Epithelial cell of prostate (primary cell): ENCODE results near the gene YBX1.
A peak's percentile ranks its signal among the peaks of the same experiment; 100 is the strongest.
"Not testable (repeated sequence)": the region's sequence is repeated elsewhere in the genome, so short reads cannot be mapped to it uniquely, and the experiment has no call there.

ENCODE experiments used
- DNase-seq: peaks from one replicate; pipeline ENCODE4 v3.0.0-alpha.2; 2011; ENCODE audit warnings: low read depth, low spot score
- H3K27ac ChIP-seq: fragments of 450-650 bp; 2 replicates; pipeline ENCODE4 v1.5.1; 2017; ENCODE audit warnings: mild to moderate bottlenecking

The YBX1 gene

DNA sequence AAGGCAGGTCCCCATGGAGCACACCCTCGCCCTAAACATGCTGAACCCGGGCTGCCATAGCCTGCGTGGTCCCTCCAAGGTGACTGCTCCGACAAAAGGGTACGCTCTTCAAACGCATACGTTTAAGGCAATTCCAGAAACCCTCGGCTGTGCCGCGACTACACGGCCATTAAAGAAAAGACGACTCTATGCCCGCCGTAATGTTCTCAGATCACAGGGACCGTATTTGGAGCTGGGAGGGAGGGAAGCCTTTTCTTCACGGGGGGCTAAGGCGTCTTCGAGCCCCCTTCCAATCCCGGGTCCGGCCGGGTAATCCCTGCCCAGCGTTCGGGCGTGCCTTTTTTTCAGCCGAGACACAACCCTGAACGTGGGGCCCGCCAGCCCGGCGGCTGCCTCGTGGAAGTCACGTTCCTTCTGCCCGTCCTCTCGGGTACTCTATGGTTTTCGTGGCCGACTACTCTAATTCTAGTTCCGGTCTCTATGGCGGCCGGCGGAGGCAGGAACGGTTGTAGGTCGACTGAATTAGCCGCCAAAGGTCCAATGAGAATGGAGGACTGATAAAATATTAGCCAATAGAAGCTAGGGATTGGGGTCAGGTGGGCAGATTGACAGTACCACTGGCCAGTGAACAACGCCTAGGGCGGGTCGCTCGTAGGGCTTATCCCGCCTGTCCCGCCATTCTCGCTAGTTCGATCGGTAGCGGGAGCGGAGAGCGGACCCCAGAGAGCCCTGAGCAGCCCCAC lies at the start of gene YBX1:
YBX1 (plus strand) TSS at position 678 of the 743 bp plus-strand sequence. CDS start 148 bp downstream, outside the sequence.
- peak within 1 kb of the TSS; percentile 76 for H3K27ac ChIP-seq

DNA sequence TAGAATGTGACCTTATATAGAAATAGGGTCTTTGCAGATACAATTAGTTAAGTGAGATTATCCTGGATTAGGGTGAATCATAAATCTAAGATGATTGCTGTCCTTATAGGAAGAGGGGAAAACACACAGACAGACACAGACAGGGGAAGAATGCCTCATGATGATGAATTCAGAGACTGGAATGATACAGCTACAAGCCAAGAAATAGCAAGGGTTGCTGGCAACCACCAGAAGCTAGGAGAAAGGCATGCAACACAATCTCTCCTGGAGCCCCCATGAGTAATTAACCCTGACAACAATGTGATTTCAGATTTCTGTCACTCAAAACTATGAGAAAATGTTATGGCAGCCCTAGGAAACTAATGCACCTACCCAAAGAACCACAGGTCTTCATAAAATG lies 43.1 kb upstream of the YBX1 start:
- no peak overlapping the region for H3K27ac ChIP-seq
- no peak for DNase-seq

More for the DNA sequence above, at the start of gene YBX1:
- DNase-seq = peak; percentile 93

DNA sequence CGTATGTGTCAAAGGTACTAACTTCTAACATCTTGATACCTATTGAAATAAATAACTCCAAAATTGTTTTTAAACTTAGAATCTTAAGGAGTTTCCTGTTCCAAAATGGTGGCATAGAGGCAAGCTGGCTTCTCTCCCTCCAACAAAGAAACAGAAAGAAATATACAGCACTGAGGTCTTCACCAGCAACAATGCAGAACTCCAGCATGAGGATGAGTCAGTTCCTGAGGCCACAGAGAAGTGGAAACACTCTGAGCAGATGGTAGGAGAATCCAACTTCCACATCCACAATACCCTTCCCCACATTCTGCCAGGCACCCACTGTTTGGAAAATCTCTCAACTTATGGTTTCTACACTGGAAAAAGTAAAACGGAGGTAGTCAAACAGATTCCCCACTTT lies 36.2 kb upstream of the YBX1 start:
- DNase-seq = no peak
- no peak overlapping the region for H3K27ac ChIP-seq

DNA sequence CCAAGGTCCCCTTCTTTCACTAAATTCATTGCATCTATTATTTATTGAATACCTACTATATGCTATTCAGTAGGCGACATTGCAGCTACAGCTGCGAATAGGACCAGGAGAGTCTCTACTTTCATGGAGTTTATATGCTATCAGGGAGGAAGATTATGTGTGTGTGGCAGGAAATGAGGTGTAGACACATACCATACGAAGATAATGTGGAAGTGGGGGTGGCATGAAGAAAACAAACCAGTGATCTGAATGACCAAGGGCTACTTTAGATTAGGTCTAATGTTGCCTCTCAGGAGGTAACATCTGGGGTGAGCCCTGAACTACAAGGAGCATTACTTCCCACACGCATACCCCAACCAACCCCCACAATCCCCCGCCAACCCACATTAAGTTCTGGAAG lies 25.0 kb upstream of the YBX1 start:
- no peak for DNase-seq
- H3K27ac ChIP-seq = peak overlapping the region; percentile 87

DNA sequence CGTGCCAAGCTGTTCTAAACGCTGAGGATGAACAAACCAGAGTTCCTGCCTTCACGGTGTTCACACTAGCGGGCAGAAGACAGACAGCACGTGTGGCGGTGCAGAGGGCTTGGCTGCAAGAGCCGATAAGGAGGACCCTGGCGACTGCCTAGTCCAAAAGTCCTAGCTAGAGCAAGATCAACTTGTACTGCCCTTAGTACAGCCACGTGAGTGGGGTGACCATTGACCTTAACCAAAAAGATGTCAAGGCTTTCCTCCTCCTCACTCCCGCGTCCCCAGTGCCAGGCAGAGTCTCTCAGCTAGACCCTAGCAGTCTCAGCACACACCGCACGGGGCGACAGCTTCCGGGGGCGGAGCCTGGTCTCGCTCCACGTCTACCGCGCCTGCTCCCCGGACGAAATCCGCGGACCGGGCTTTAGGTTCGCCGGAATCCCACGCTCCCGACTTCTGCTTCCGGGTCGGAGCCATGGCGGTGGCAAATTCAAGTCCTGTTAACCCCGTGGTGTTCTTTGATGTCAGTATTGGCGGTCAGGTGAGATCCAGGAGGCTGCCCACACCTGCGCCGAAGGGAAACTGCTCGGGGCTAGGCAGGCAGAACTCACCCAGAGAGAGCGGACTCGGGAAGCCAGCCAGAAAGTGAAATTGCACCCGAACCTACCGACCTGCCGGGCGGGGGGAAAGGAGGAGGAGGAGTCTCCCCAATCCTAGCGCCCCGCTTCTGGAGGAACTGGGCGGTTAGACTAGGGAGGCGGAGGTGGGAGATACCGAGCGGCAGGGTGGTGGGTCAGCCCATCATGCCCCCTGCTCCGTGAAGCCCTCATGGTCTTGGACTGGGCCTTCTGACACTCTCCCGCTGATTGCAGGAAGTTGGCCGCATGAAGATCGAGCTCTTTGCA lies 24.0 kb upstream of the YBX1 start, which contains the start of gene PPIH:
PPIH (plus strand) TSS at position 443 of the 896 bp plus-strand sequence; CDS start at position 467, 24 bp downstream.
- peak within 1 kb of the TSS; percentile 87 for H3K27ac ChIP-seq
- peak; percentile 48 for DNase-seq

DNA sequence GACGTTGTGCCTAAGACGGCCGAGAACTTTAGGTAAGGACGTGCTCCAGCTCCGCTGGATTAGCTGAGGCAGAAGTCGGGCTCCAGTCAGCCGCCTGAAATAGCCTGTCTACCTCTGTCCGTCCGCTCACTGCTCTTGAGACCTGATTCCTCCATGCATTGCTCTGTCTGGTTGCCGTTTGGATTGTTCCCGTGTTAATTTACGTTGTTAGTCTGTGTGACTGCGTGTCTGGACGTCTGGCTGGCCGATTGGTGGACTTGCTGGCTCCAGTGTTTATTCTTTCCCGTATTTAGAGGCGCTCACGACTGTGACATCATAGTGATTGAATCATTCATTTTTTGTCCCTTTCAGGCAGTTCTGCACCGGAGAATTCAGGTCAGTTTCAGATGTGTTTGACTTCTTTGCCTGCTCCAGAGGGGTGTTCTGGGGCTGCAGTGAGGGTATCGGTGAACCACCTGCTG lies 23.3 kb upstream of the YBX1 start:
- no peak for DNase-seq
- H3K27ac ChIP-seq = peak overlapping the region; percentile 87

DNA sequence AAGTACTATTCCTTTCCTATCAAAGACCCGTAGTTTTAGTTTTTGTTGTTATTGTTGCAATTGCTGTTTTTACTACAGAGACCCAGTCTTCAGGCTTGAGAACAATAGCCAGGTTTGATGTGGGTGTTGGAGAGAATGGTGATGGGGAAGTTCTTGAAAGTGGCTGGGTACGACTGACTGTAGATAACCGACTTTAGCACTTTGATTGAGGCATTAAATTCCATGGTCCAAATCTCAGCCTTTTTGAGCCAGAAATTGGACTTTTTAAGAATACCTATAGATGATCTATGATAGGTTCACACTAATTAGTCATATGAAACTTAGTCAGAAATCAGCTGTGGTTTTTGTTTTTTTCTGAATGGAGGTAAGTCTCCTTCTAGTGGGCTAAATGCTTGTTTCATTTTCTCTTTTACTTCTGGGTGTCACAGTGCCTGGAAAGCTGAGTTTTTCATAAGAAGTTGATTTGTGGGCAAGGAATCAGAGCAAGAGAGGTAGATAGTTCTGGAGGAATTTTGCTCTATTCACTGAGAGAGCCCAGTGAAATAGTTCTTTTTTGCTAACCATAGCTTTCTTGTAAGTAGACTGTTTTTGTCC lies 21.2 kb upstream of the YBX1 start:
- H3K27ac ChIP-seq = no peak overlapping the region
- DNase-seq = no peak

DNA sequence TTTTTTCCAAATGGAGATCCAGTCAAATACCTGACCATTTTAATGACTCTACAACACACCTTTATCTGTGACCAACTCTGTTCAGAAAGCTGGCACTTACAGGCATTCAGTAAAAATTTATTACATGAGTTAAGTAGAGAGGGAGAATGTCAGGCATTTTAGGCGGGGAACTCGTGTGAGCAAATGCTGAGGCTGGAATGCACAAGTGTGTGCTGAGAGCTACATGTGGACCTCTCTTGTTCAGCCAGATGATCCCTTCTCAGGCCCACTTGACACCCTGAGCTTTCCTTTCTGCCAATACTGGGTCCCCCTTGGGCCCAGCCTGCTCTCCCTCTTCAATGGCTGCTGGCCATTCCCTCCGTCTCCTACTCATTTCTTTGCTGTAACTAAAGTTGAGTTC lies 12.3 kb upstream of the YBX1 start:
- no peak for DNase-seq

DNA sequence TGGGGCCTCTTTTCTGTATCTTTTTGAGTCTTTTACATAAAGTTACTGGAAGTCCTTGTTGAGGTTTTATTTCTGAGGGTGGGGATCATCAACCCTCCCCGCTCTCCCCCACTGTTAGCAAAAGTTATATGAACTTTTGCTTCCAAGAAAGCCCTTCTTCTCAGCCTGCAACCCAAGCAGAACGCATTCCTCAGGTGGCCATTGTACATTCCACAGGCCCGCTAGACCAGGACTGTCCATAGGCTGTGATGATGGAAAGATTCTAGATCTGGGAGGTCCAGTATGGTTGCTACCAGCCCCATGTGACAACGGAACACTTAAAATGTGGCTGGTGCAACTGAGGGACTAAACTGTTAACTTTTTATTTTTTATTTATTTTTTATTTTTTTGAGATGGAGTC lies 11.8 kb upstream of the YBX1 start:
- no peak for DNase-seq
- H3K27ac ChIP-seq = no peak overlapping the region

More for the DNA sequence above, 12.3 kb upstream of the YBX1 start:
- no peak overlapping the region for H3K27ac ChIP-seq

DNA sequence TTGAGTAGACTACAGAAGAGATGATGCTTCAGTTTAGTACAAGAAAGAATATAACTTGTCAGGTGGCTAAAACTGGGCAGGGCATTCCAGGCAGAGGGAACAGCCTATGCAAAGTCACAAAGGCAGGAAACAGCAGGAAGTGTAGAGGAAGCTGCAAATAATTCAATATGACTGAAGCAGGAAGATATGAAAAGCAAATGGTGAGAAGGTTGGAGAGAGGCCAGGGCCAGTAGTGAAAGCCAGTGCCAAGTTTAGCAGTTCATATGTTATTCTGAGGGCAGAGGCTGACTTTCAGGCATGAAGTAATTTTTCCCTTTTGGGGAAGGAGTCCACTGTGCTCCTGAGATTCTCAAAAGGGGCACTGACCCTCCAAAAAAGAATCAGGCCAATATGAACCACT lies 8.0 kb upstream of the YBX1 start:
- DNase-seq = no peak
- H3K27ac ChIP-seq = no peak overlapping the region

DNA sequence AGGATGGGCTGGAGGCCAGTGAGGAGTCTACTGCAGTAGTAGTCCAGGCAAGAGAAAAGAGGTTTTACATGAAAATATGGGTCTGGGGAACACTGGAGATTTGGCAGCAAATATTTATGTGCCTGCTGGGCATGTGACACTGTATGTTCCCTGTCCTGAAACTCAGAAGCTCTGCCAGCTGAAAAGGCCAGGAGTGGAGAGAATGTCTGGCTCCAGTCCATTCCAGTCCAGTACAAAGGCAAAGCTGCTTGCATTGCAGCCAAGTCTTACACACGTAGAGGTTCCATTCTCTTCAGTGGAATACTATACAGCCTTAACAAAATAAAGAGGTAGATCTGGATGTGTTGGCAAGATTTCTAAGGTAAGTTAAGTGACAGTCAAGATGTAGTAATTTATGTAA lies 7.5 kb upstream of the YBX1 start:
- H3K27ac ChIP-seq = peak overlapping the region; percentile 22
- no peak for DNase-seq

DNA sequence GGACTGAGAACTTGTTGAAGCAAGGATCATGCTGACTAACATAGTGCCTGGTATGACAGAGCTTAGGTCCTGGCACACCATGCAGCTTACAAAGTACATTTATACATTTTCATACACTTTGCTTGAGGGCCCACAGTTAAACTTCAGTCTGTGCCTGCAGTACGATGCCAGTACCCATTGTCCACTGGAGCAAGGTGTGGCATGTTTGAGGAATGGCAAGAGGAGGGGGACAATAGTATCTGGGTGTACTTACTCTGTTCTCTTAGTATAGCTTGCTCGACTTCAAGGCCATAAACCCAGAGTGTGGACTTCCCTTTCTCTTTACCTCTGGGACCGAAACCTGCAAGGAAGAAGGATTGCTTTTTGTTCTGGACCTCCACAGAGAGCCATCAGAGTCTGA lies 6.8 kb upstream of the YBX1 start:
- DNase-seq = no peak
- H3K27ac ChIP-seq = peak overlapping the region; percentile 22

DNA sequence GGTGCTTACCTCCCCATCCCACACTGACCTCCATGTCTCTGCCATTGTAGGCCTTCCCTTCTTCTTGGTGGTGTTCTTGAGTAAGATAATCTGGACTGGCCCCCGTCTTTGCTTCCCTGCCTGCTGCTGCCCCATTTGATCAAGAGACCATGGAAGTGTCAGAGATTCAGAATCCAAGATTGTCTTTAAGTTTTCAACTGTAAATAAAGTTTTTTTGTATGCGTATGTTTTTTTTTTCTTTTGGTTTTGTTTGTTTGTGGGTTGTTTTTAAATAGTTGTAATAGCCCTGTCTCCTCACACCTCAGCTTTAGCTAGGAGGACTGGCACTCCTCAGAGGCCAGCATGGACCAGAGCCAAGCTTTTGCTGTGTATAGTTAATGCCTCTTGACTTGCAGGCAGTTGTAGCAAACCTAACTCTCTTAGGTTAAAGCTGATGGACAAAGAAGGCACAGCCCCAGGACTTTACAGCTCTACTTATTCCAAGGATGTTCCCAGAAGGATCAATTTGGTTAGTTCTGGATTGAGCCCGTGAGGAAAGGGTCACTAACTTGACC lies 5.6 kb upstream of the YBX1 start:
- DNase-seq = no peak
- H3K27ac ChIP-seq = no peak overlapping the region

DNA sequence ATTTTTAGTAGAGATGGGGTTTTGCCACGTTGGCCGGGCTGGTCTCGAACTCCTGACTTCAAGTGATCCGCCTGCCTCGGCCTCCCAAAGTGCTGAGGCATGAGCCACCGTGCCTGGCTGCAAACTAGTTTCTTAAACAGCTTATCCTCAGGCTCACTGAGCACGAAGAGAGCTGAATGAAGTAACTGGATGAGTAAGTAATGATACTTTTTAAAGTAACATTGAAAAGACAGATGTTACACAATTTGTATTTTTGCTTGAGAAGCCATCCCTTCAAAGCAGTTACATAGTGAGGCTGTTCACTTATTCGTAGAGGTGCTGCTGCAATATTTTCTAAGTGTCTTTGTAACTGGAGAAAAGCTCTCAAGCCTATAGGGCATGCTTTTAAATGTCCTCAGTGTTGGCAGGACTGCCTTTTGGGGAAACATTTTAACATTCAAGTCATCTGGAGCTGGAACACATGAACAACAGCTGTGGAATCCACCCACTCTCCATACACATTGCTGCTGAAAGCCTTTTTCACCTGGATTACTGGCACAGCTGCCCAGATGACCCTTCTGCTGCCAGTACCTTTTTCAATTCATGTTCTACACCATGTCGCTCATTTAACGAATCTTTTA lies 2.7 kb upstream of the YBX1 start:
- no peak for DNase-seq
- H3K27ac ChIP-seq = no peak overlapping the region

DNA sequence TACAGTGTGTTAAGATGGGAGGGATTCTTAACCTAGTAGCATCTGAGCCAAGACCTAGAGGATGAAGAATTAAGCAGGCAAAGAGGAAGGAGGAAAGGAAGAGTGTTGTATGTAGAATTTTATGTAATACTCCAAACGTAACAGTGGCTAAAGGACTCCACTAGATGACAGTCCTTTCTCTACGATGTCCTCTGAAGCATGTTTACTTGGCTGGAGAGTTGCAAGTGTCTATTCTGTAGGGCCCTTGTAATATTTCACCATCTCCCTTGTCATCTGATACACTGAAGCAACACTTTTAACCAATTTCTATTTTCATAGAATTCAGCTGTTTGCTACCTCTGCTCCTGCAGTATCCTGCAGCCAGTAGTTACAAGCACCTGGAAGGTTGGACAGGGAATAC lies 2.2 kb upstream of the YBX1 start:
- DNase-seq = no peak
- no peak overlapping the region for H3K27ac ChIP-seq

DNA sequence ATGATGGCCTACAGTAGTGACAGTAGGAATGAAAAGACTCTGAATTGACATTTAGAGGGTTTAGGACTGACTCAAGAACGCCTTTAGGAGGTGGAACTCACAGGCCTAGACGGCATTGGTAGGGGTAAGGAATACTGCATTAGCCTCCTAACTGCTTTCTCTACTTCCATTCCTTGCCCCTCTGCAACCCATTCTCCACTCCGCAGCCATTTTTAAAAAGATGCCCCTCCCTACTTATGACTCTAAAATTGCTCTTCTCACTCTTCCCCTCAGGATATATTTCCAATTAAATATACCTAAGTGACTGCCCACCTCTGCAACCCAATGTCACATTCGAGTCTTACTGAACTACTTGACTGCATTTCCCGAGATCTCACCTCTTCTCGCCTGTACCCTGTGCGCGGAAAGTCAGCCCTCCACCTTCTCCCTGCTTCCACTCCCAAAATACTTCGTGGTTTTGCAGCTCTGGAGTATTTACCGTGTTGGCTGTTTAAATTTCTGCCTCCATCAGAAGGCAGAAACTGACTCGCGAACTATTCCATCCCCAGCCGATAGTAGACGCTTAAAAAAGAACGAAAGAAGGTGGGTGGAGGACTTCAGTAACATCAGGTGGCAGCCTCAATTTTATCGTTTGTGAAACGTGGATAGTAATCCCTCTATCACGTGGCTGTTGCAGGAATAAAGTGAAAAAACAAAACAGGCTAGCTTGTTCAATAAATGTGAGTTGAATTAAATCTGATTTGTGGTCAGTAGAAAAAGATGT lies 1.1 kb upstream of the YBX1 start:
- no peak for DNase-seq
- H3K27ac ChIP-seq = peak overlapping the region; percentile 76

DNA sequence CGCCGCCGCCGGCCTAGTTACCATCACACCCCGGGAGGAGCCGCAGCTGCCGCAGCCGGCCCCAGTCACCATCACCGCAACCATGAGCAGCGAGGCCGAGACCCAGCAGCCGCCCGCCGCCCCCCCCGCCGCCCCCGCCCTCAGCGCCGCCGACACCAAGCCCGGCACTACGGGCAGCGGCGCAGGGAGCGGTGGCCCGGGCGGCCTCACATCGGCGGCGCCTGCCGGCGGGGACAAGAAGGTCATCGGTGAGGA lies 193 bp downstream of the YBX1 start:
- H3K27ac ChIP-seq = peak overlapping the region; percentile 76
- DNase-seq = not testable (repeated sequence)

DNA sequence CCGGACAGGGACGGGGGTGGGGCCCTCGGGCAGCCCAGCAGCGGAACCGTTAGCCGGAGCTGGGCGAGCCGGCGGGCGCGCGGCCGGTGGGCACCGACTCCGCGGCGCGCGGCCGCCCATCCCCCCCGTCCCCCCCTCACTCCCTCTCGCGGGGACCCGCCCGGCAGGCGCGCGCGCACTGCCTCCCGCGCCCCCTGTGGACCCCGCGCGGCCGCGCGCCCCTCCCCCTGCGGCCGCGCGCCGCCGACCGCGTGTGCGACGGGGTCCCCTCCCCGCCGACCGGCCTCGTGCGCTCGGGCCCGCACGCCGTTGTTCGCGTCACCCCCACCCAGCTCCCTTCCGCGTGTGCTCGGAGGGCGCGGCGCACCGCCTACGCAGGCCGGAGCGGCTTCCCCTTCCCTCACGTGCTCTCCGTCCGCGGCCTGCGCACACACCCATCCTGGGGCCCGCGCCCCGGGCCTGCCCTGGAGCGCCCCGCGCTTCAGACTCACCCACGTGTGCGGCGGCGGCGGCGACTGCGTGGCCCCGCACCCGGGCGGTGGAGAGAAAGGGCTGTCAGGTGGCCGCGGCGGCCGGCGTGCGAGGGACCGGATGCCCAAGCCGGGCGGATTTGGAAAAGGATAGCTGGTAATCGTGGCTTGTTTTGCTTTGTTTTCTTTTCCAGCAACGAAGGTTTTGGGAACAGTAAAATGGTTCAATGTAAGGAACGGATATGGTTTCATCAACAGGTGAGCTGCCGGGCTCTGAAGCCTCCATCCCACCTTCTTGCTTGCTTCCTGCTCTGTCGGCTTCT lies 717 bp downstream of the YBX1 start:
- no peak for DNase-seq
- peak overlapping the region; percentile 76 for H3K27ac ChIP-seq

DNA sequence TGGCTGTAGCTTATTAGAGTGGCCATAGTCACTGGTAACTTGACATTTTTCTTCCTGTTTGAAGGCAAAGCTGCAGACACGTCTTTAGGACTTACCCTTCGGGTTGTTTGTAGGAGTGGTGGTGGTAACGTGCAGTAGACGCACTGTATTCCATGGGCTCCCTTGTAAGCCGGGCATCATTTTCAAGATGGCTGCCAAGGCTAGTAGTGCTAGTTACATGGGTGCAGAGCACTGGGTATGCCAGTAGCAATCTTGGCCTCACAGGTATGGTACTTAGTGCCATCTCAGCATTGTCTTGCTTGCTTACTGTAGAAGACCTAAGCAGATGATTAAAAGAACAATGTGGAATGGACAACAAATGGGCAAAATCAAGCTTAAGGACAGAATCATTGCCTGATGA lies 1.9 kb downstream of the YBX1 start:
- no peak overlapping the region for H3K27ac ChIP-seq
- DNase-seq = no peak
